ENCODE measurements around the gene SORCS2. TPM values are rescaled to one million over a fixed set of nuclear protein-coding genes. Genes with fewer than 3 reads are reported as not detected.

The SORCS2 gene
- total RNA-seq, 1 donor from 2014 or later, result 13.4 TPM

DNA sequence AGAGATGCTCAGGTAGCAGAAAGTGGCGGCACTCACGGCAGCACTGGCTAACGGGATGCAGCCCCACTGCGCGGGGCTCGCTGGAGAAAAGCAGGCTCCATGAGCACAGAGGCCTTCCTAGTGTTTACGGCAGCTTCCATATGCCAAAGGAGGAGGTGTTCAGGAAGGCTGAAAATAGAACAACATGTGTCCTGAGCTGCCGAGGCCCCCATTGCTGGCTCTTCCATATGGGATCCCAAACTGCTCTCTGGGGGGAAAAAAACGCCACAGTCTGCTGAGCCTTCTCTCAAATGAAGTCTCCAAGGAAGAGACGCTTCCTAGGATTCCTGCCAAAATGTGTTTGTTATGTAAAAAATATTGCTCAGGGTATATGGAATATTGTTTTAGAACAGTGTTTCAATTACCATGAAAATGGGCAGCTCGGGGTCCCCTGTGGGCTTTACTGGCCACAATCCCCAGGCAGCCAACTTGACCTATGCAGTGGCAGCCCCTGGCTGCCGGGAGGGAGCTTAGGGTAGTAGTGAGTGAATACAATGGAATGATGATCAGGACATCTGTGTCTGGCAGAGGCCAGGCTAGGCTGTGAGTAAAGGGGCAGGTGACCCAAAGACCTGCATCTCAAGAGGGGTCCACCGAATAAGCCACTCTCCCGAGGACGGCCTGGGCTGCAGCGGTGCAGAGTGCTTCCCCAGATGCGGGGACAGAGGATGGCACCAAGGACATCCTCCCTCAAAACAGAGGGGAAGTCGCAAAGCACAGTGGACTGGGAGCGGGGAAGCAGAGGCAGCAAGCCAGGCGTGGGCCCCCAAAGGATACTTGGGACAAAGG is 577.3 kb downstream of the SORCS2 start:
- Mint-ChIP-seq H3K36me3 (peaks cover 15% of the 10 kb centered on the region), H3K27ac (peak overlapping the region; percentile 31), H3K27me3 (no peaks in the 10 kb centered on the region), H3K4me1 (ENCODE audit: unreplicated experiment) (peaks cover 4% of the 10 kb centered on the region), H3K4me3 (no peak overlapping the region), H3K9me3 (no peaks in the 10 kb centered on the region)
- TF ChIP-seq, protein P1, sequence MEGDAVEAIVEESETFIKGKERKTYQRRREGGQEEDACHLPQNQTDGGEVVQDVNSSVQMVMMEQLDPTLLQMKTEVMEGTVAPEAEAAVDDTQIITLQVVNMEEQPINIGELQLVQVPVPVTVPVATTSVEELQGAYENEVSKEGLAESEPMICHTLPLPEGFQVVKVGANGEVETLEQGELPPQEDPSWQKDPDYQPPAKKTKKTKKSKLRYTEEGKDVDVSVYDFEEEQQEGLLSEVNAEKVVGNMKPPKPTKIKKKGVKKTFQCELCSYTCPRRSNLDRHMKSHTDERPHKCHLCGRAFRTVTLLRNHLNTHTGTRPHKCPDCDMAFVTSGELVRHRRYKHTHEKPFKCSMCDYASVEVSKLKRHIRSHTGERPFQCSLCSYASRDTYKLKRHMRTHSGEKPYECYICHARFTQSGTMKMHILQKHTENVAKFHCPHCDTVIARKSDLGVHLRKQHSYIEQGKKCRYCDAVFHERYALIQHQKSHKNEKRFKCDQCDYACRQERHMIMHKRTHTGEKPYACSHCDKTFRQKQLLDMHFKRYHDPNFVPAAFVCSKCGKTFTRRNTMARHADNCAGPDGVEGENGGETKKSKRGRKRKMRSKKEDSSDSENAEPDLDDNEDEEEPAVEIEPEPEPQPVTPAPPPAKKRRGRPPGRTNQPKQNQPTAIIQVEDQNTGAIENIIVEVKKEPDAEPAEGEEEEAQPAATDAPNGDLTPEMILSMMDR (conservative IDR thresholded peaks at IDR 0.05), result no peak
- no peak for DNase-seq (ENCODE audit: extremely low spot score, unreplicated experiment)

DNA sequence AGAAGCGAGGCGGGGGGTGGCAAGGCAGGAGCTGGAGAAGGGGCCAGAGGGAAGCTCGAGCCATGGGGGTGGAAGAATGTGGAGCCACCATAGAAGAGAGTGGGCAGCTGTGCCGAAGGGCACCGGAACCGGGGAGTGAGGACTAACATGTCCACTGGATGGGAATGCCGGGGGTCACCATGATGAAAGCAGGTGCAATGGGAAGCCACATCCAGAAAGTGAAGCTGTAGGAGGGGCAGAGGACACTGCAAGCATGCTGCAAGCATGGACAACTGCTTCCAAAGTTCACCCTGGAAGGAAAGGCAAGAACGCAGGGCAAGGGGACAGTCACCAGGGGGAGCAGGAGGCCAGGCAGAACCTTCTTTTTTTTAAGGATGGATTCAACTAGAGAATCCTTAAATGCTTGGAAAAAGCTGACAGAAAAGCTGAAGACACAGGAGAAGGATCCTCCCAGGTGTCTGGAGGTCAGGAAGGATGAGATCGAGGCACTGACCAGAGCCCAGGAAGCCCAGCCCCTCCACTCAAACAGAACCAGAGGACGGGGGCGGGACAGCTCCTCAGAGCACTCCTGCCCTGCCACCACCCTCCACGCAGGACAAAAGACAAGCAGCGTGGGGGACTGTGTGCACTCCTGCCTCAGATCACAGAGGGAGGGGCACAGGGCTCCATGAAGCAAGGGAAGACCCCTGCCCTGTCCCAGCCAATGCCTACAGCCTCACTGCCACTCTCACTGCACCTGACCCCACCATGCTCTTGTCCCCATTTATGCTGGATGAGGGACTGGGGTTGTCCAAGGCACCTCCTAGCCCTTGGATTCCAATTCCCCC is 578.1 kb downstream of the SORCS2 start:
- no peak for DNase-seq (ENCODE audit: extremely low spot score, unreplicated experiment)
- no peaks in the 10 kb centered on the region for H3K9me3 Mint-ChIP-seq
- H3K36me3 Mint-ChIP-seq, result peaks cover 13% of the 10 kb centered on the region
- H3K27me3 Mint-ChIP-seq, result no peaks in the 10 kb centered on the region
- TF ChIP-seq, protein P1 (conservative IDR thresholded peaks at IDR 0.05), result peak; percentile 66
- peaks cover 4% of the 10 kb centered on the region for H3K4me1 Mint-ChIP-seq (ENCODE audit: unreplicated experiment)
- H3K4me3 Mint-ChIP-seq, result no peak overlapping the region
- peak overlapping the region; percentile 31 for H3K27ac Mint-ChIP-seq

DNA sequence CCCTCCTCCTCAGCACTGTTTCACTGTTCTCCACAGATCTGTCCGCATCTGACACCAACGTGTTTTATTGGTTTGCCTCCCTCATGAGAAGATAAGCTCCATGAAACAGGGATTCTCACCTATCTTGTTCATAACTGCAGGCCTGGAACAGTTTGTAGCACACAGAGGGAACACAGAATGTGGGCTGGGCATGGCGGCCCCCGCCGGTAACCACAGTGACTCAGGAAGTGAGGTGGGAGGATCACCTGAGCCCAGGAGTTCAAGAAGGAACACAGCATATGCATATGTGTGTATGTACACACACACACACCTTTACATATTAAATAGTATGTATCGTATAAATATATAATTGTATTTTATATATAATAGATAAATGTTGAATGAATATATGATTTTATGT is 578.7 kb downstream of the SORCS2 start:
- Mint-ChIP-seq H3K27me3 (no peaks in the 10 kb centered on the region), H3K36me3 (peaks cover 14% of the 10 kb centered on the region), H3K4me3 (no peak overlapping the region), H3K9me3 (no peaks in the 10 kb centered on the region), H3K27ac (no peak overlapping the region), H3K4me1 (ENCODE audit: unreplicated experiment) (peaks cover 4% of the 10 kb centered on the region)
- DNase-seq (ENCODE audit: extremely low spot score, unreplicated experiment), result no peak
- TF ChIP-seq, protein P1 (conservative IDR thresholded peaks at IDR 0.05), result no peak

DNA sequence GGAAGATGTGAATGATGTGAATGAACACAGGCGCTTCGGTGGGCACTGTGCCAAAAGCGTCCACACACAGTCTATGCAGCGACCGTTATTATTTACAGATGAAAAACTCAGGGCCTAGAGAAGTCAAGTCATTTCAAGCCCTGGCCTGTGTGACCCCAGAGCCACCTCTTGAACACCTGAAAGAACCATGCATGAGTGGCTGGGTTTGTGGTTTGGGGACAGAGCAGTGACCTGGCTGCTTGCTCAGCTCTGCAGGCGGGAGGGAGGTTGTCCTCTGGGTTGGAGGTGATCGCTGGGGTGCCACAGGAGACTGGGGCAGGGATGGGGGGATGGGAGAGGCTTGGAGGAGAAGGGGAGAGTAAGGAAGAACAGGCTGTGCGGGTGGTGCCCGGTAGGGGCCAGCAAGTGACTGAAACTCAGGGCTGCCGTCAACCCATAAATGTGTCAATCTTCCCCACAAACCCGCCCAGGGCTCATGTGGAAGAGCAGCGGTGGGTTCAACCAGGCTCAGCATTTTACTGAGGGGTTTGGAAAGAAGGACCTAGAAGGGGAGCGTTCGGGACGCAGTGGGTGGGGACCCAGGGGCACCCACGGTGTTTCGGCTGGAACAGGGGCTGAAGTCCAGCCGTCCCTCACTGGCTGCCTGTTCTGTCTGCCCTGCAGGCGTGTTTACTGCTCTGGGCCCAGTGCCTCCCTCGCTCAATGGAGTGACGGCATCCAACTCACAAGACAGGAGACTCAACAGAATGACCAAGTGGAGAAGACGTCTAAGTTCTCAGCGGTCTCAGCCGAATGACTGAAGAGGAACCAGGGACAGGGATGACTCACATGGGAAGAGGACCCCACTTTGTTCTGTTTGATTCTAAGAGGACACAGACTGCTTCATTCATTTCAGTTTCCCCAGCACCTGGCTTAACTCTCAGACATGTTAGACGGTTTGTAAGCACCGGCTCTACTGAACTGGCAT is 579.5 kb downstream of the SORCS2 start:
- Mint-ChIP-seq H3K4me1 (ENCODE audit: unreplicated experiment) (peaks cover 4% of the 10 kb centered on the region), H3K9me3 (no peaks in the 10 kb centered on the region), H3K4me3 (no peak overlapping the region), H3K36me3 (peaks cover 20% of the 10 kb centered on the region), H3K27ac (peak overlapping the region; percentile 29), H3K27me3 (no peaks in the 10 kb centered on the region)
- TF ChIP-seq, protein P1 (conservative IDR thresholded peaks at IDR 0.05), result no peak
- DNase-seq (ENCODE audit: extremely low spot score, unreplicated experiment), result no peak
